NCI-H510A (cell line): Measurements from ENCODE around the gene PRR36.
A peak's percentile ranks its signal among the peaks of the same experiment; 100 is the strongest.

ENCODE experiments used
- DNase-seq: peaks from one replicate; lab custom pipeline; 2025; lab: John Stamatoyannopoulos, UW

The PRR36 gene

GRCh38 chr19:7845390-7846154 is 28.6 kb downstream of the PRR36 start:
- DNase-seq = no peak

- no peak for DNase-seq
These were observed 29.2 kb downstream of the PRR36 start for GRCh38 chr19:7844951-7845350.

GRCh38 chr19:7844405-7844804 is 29.8 kb downstream of the PRR36 start:
- no peak for DNase-seq

GRCh38 chr19:7843521-7843920 is 30.7 kb downstream of the PRR36 start:
- no peak for DNase-seq

GRCh38 chr19:7842661-7843294 is 31.4 kb downstream of the PRR36 start:
- no peak for DNase-seq

- DNase-seq = no peak
These were observed 32.2 kb downstream of the PRR36 start for GRCh38 chr19:7841751-7842660.

GRCh38 chr19:7840629-7841028 is 33.6 kb downstream of the PRR36 start:
- no peak for DNase-seq

- DNase-seq = no peak
These were observed 34.7 kb downstream of the PRR36 start for GRCh38 chr19:7839476-7839875.

- no peak for DNase-seq
These were observed 40.7 kb downstream of the PRR36 start for GRCh38 chr19:7833225-7834099.

- no peak for DNase-seq
These were observed 41.4 kb downstream of the PRR36 start for GRCh38 chr19:7832781-7833180.

GRCh38 chr19:7832009-7832408 is 42.2 kb downstream of the PRR36 start:
- no peak for DNase-seq

- DNase-seq = no peak
These were observed 42.7 kb downstream of the PRR36 start for GRCh38 chr19:7831452-7831851.

GRCh38 chr19:7830823-7831222 is 43.4 kb downstream of the PRR36 start:
- DNase-seq = no peak

- no peak for DNase-seq
These were observed 43.9 kb downstream of the PRR36 start for GRCh38 chr19:7830272-7830771.

- DNase-seq = peak; percentile 98
These were observed 44.5 kb downstream of the PRR36 start, which contains the start of gene EVI5L for GRCh38 chr19:7829561-7830271. Gene EVI5L, plus strand, starts transcription at chr19:7830218. Its CDS starts 16,325 bp downstream, at chr19:7846543.

GRCh38 chr19:7829166-7829520 is 45.0 kb downstream of the PRR36 start:
- DNase-seq = no peak

- no peak for DNase-seq
These were observed 50.4 kb downstream of the PRR36 start for GRCh38 chr19:7823686-7824301.

- DNase-seq = no peak
These were observed 51.2 kb downstream of the PRR36 start for GRCh38 chr19:7822910-7823515.

- DNase-seq = no peak
These were observed 53.6 kb downstream of the PRR36 start for GRCh38 chr19:7820588-7820987.

- no peak for DNase-seq
These were observed 54.9 kb downstream of the PRR36 start for GRCh38 chr19:7819337-7819736.
